ENCODE measurements around the gene SEMA5B. TPM values are rescaled to one million over a fixed set of nuclear protein-coding genes. Genes with fewer than 3 reads are reported as not detected.

Gene SEMA5B
- total and polyA plus RNA-seq, 7 experiments from 2014 or later, result 0.19 to 0.51 (median 0.24) TPM; not detected in 4

GRCh38 chr3:123038751-123039150 lies 11.2 kb upstream of the SEMA5B start:
- POLR2A ChIA-PET, result no interaction called here
- Histone ChIP-seq H3K4me3 (ENCODE audit: low read length) (no peak overlapping the region), H3K36me3 (ENCODE audit: control insufficient read depth in 2 of 3, insufficient read depth in 3 of 3, low read length in 3 of 3) (no peaks in the 10 kb centered on the region), H3K9me3 (ENCODE audit: control insufficient read depth in 2 of 3, low read length in 3 of 3) (no peaks in the 10 kb centered on the region), H3K27ac (ENCODE audit: low read depth, low read length) (no peak overlapping the region), H3K4me1 (ENCODE audit: control insufficient read depth in 2 of 2, insufficient read depth in 2 of 2, low read length in 2 of 2) (no peaks in the 10 kb centered on the region), H3K27me3 (ENCODE audit: control insufficient read depth in 2 of 2, insufficient read depth in 2 of 2, low read length in 2 of 2) (no peaks in the 10 kb centered on the region)
- peaks cover 0 to 1% (median 0%) of the 10 kb centered on the region in 11 donors for H3K9me3 Mint-ChIP-seq
- intact Hi-C loops (cut with micrococcal nuclease), result no loop called here
- H3K36me3 Mint-ChIP-seq, result no peaks in the 10 kb centered on the region
- CTCF ChIA-PET, result no interaction called here
- no peak for ATAC-seq
- H3K4me3 Mint-ChIP-seq, result no peak overlapping the region
- H3K27ac Mint-ChIP-seq, result no peak overlapping the region
- H3K27me3 Mint-ChIP-seq, result peaks cover 42 to 68% (median 55%) of the 10 kb centered on the region in 5 donors
- H3K4me1 Mint-ChIP-seq, result peaks cover 0 to 3% (median 0%) of the 10 kb centered on the region in 7 donors
- DNase-seq, result no peak

GRCh38 chr3:123037015-123037375 lies 9.4 kb upstream of the SEMA5B start:
- H3K4me3 Mint-ChIP-seq, result no peak overlapping the region
- H3K4me1 ChIP-seq (ENCODE audit: control insufficient read depth in 2 of 2, insufficient read depth in 2 of 2, low read length in 2 of 2), result no peaks in the 10 kb centered on the region
- no peaks in the 10 kb centered on the region for H3K36me3 Mint-ChIP-seq
- DNase-seq (no peak), ATAC-seq (no peak)
- POLR2A ChIA-PET, result no interaction called here
- H3K27me3 Mint-ChIP-seq, result peaks cover 41 to 62% (median 57%) of the 10 kb centered on the region in 5 donors
- no peak overlapping the region for H3K27ac Mint-ChIP-seq
- no peak overlapping the region for H3K27ac ChIP-seq (ENCODE audit: low read depth, low read length)
- H3K9me3 ChIP-seq (ENCODE audit: control insufficient read depth in 2 of 3, low read length in 3 of 3), result no peaks in the 10 kb centered on the region
- CTCF ChIA-PET, result no interaction called here
- H3K27me3 ChIP-seq (ENCODE audit: control insufficient read depth in 2 of 2, insufficient read depth in 2 of 2, low read length in 2 of 2), result no peaks in the 10 kb centered on the region
- no peaks in the 10 kb centered on the region for H3K36me3 ChIP-seq (ENCODE audit: control insufficient read depth in 2 of 3, insufficient read depth in 3 of 3, low read length in 3 of 3)
- no peak overlapping the region for H3K4me3 ChIP-seq (ENCODE audit: low read length)
- peaks cover 0 to 3% (median 0%) of the 10 kb centered on the region in 7 donors for H3K4me1 Mint-ChIP-seq
- peaks cover 0 to 1% (median 0%) of the 10 kb centered on the region in 11 donors for H3K9me3 Mint-ChIP-seq
- intact Hi-C loops (cut with micrococcal nuclease), result no loop called here

GRCh38 chr3:123036352-123037014 lies 8.9 kb upstream of the SEMA5B start:
- Mint-ChIP-seq H3K27ac (no peak overlapping the region), H3K4me3 (no peak overlapping the region), H3K9me3 (peaks cover 0 to 1% (median 0%) of the 10 kb centered on the region in 11 donors), H3K4me1 (peaks cover 0 to 3% (median 0%) of the 10 kb centered on the region in 7 donors), H3K36me3 (no peaks in the 10 kb centered on the region), H3K27me3 (peaks cover 41 to 58% (median 57%) of the 10 kb centered on the region in 5 donors)
- ChIA-PET CTCF (no interaction called here), POLR2A (no interaction called here)
- intact Hi-C loops (cut with micrococcal nuclease), result no loop called here
- Histone ChIP-seq H3K27ac (ENCODE audit: low read depth, low read length) (no peak overlapping the region), H3K4me1 (ENCODE audit: control insufficient read depth in 2 of 2, insufficient read depth in 2 of 2, low read length in 2 of 2) (no peaks in the 10 kb centered on the region), H3K9me3 (ENCODE audit: control insufficient read depth in 2 of 3, low read length in 3 of 3) (no peaks in the 10 kb centered on the region), H3K36me3 (ENCODE audit: control insufficient read depth in 2 of 3, insufficient read depth in 3 of 3, low read length in 3 of 3) (no peaks in the 10 kb centered on the region), H3K27me3 (ENCODE audit: control insufficient read depth in 2 of 2, insufficient read depth in 2 of 2, low read length in 2 of 2) (no peaks in the 10 kb centered on the region), H3K4me3 (ENCODE audit: low read length) (no peak overlapping the region)
- DNase-seq, result no peak
- ATAC-seq, result peak; percentile 42

- H3K36me3 Mint-ChIP-seq, result no peaks in the 10 kb centered on the region
- CTCF ChIA-PET, result no interaction called here
- POLR2A ChIA-PET, result no interaction called here
- no peak overlapping the region for H3K27ac Mint-ChIP-seq
- ATAC-seq (no peak), DNase-seq (no peak)
- H3K27me3 Mint-ChIP-seq, result peaks cover 41 to 53% (median 50%) of the 10 kb centered on the region in 5 donors
- H3K9me3 ChIP-seq (ENCODE audit: control insufficient read depth in 2 of 3, low read length in 3 of 3), result no peaks in the 10 kb centered on the region
- no peaks in the 10 kb centered on the region for H3K4me1 ChIP-seq (ENCODE audit: control insufficient read depth in 2 of 2, insufficient read depth in 2 of 2, low read length in 2 of 2)
- no peak overlapping the region for H3K4me3 ChIP-seq (ENCODE audit: low read length)
- peaks cover 0 to 1% (median 0%) of the 10 kb centered on the region in 11 donors for H3K9me3 Mint-ChIP-seq
- peaks cover 0 to 3% (median 0%) of the 10 kb centered on the region in 7 donors for H3K4me1 Mint-ChIP-seq
- intact Hi-C loops (cut with micrococcal nuclease), result no loop called here
- H3K27me3 ChIP-seq (ENCODE audit: control insufficient read depth in 2 of 2, insufficient read depth in 2 of 2, low read length in 2 of 2), result no peaks in the 10 kb centered on the region
- no peaks in the 10 kb centered on the region for H3K36me3 ChIP-seq (ENCODE audit: control insufficient read depth in 2 of 3, insufficient read depth in 3 of 3, low read length in 3 of 3)
- no peak overlapping the region for H3K27ac ChIP-seq (ENCODE audit: low read depth, low read length)
- no peak overlapping the region for H3K4me3 Mint-ChIP-seq
These were observed 7.4 kb upstream of the SEMA5B start for GRCh38 chr3:123034996-123035395.

- Mint-ChIP-seq H3K4me3 (no peak overlapping the region), H3K27ac (no peak overlapping the region), H3K27me3 (peaks cover 35 to 53% (median 46%) of the 10 kb centered on the region in 5 donors), H3K9me3 (peaks cover 0 to 1% (median 0%) of the 10 kb centered on the region in 11 donors), H3K36me3 (no peaks in the 10 kb centered on the region), H3K4me1 (peaks cover 0 to 3% (median 0%) of the 10 kb centered on the region in 7 donors)
- no peak overlapping the region for H3K27ac ChIP-seq (ENCODE audit: low read depth, low read length)
- intact Hi-C loops (cut with micrococcal nuclease), result no loop called here
- H3K36me3 ChIP-seq (ENCODE audit: control insufficient read depth in 2 of 3, insufficient read depth in 3 of 3, low read length in 3 of 3), result no peaks in the 10 kb centered on the region
- CTCF ChIA-PET, result no interaction called here
- peaks cover 0 to 3% of the 10 kb centered on the region in 2 donors for H3K27me3 ChIP-seq (ENCODE audit: control insufficient read depth in 2 of 2, insufficient read depth in 2 of 2, low read length in 2 of 2)
- no peak overlapping the region for H3K4me3 ChIP-seq (ENCODE audit: low read length)
- DNase-seq (no peak), ATAC-seq (no peak)
- POLR2A ChIA-PET, result no interaction called here
- no peaks in the 10 kb centered on the region for H3K4me1 ChIP-seq (ENCODE audit: control insufficient read depth in 2 of 2, insufficient read depth in 2 of 2, low read length in 2 of 2)
- no peaks in the 10 kb centered on the region for H3K9me3 ChIP-seq (ENCODE audit: control insufficient read depth in 2 of 3, low read length in 3 of 3)
These were observed 6.6 kb upstream of the SEMA5B start for GRCh38 chr3:123034120-123034519.

GRCh38 chr3:123032057-123032456 lies 4.5 kb upstream of the SEMA5B start:
- POLR2A ChIA-PET, result no interaction called here
- H3K4me1 Mint-ChIP-seq, result peaks cover 7 to 13% (median 8%) of the 10 kb centered on the region in 7 donors
- H3K27me3 Mint-ChIP-seq, result peaks cover 19 to 50% (median 29%) of the 10 kb centered on the region in 5 donors
- intact Hi-C loops (cut with micrococcal nuclease), result no loop called here
- CTCF ChIA-PET, result no interaction called here
- no peak overlapping the region for H3K4me3 Mint-ChIP-seq
- H3K4me1 ChIP-seq (ENCODE audit: control insufficient read depth in 2 of 2, insufficient read depth in 2 of 2, low read length in 2 of 2), result peaks cover 0 to 3% of the 10 kb centered on the region in 2 donors
- H3K36me3 ChIP-seq (ENCODE audit: control insufficient read depth in 2 of 3, insufficient read depth in 3 of 3, low read length in 3 of 3), result no peaks in the 10 kb centered on the region
- no peaks in the 10 kb centered on the region for H3K9me3 ChIP-seq (ENCODE audit: control insufficient read depth in 2 of 3, low read length in 3 of 3)
- peaks cover 5 to 7% of the 10 kb centered on the region in 2 donors for H3K27me3 ChIP-seq (ENCODE audit: control insufficient read depth in 2 of 2, insufficient read depth in 2 of 2, low read length in 2 of 2)
- no peaks in the 10 kb centered on the region for H3K36me3 Mint-ChIP-seq
- DNase-seq (no peak), ATAC-seq (no peak)
- no peak overlapping the region for H3K27ac ChIP-seq (ENCODE audit: low read depth, low read length)
- no peak overlapping the region for H3K4me3 ChIP-seq (ENCODE audit: low read length)
- no peaks in the 10 kb centered on the region for H3K9me3 Mint-ChIP-seq
- H3K27ac Mint-ChIP-seq, result no peak overlapping the region

- H3K4me1 Mint-ChIP-seq, result peaks cover 8 to 15% (median 11%) of the 10 kb centered on the region in 7 donors
- peaks cover 5 to 7% of the 10 kb centered on the region in 2 donors for H3K27me3 ChIP-seq (ENCODE audit: control insufficient read depth in 2 of 2, insufficient read depth in 2 of 2, low read length in 2 of 2)
- peaks cover 2 to 10% of the 10 kb centered on the region in 2 donors for H3K4me1 ChIP-seq (ENCODE audit: control insufficient read depth in 2 of 2, insufficient read depth in 2 of 2, low read length in 2 of 2)
- no peak overlapping the region for H3K27ac ChIP-seq (ENCODE audit: low read depth, low read length)
- POLR2A ChIA-PET, result no interaction called here
- H3K9me3 Mint-ChIP-seq, result no peaks in the 10 kb centered on the region
- no peaks in the 10 kb centered on the region for H3K36me3 Mint-ChIP-seq
- no peak overlapping the region for H3K4me3 ChIP-seq (ENCODE audit: low read length)
- H3K4me3 Mint-ChIP-seq, result no peak overlapping the region
- intact Hi-C loops (cut with micrococcal nuclease), result no loop called here
- ATAC-seq (no peak), DNase-seq (no peak)
- H3K27me3 Mint-ChIP-seq, result peaks cover 14 to 51% (median 29%) of the 10 kb centered on the region in 5 donors
- H3K36me3 ChIP-seq (ENCODE audit: control insufficient read depth in 2 of 3, insufficient read depth in 3 of 3, low read length in 3 of 3), result no peaks in the 10 kb centered on the region
- no peaks in the 10 kb centered on the region for H3K9me3 ChIP-seq (ENCODE audit: control insufficient read depth in 2 of 3, low read length in 3 of 3)
- no peak overlapping the region for H3K27ac Mint-ChIP-seq
- CTCF ChIA-PET, result interaction anchor here (0.8 to 0.9 kb wide), 2 partner anchors 10 to 637 kb away, joined by 3 read pairs; no protein-coding TSS in a partner anchor
These were observed 3.5 kb upstream of the SEMA5B start for GRCh38 chr3:123031051-123031450.

Data from naive thymus-derived CD4-positive, alpha-beta T cell (primary cell).